Kidney glomerular epithelial cell (primary cell): ENCODE data around the gene INF2.

Source experiments
- DNase-seq: peaks from one replicate; lab custom pipeline; 2025; lab: John Stamatoyannopoulos, UW

The INF2 gene

GRCh38 chr14:104751539-104752422, 62.4 kb downstream of the INF2 start:
- no peak for DNase-seq

GRCh38 chr14:104752423-104752734, 63.0 kb downstream of the INF2 start:
- no peak for DNase-seq

DNA sequence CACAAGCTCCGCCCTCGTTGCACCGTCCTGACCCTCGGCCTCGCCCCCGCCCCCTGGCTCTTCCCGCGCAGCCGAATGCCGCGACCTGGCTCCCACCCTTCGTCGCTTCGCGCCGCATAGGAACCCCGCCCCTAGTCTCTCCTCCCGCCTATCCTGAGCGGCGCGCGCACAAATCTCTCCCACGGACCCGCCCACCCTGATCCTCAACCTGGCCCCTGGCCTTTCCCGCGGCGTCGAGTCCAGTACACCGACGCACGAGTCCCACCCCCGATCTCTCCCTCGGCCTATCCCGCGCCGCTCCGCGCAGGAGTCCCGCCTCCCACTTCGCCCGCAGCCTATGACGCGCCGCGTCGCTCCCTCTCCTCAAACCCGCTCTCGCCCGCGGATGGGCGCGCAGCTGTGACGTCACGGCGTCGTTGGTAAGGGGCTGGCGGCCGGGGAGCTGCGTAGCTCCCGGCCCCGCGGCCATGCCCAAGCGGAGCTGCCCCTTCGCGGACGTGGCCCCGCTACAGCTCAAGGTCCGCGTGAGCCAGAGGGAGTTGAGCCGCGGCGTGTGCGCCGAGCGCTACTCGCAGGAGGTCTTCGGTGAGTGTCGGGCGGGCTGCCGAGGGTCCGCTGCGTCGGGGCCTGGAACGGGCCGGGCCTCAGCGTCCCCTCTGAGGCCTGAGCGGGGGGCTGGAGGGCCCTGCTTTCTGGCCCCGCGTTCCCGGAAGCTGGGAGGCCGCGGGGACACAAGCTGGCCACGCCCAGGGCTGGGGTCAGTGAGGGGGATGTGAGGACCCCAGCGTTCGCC, 63.5 kb downstream of the INF2 start, which contains the start of gene SIVA1:
TSS of gene SIVA1 (plus strand) at position 413 of the 793 bp plus-strand sequence. CDS start at position 468, 55 bp downstream.
- peak; percentile 96 for DNase-seq

GRCh38 chr14:104753528-104754212, 64.3 kb downstream of the INF2 start:
- DNase-seq: no peak

DNA sequence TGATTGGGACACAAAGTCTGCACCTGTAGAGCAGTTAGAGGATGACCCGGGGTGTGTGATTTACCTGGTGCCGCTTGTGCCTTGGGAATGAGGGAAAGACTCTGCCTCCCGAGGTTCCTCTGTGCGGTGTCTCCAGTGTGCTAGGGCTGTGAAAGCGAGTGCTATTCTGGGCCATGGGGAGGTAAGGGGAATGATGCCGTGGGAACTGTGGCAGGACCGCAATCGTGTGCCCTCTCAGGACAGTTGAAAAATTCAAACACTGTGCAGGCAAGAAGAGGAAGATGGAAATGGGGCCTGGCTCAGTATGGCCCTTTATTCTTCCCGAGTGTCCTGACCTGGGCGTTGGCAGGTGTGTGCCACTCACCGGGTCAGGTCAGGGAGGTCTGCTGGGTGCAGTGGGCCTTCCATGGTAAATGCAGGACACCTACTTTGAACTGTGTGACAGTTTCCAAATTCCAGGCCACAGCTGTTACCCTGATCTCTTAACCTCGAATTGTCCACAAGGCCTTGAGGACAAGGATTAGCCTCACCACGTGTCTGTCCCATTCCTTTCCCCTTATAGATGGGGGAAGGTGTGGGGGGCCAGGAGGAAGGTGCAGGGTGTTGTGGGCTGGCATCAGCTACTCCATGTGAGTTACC, 64.9 kb downstream of the INF2 start:
- DNase-seq: no peak

DNA sequence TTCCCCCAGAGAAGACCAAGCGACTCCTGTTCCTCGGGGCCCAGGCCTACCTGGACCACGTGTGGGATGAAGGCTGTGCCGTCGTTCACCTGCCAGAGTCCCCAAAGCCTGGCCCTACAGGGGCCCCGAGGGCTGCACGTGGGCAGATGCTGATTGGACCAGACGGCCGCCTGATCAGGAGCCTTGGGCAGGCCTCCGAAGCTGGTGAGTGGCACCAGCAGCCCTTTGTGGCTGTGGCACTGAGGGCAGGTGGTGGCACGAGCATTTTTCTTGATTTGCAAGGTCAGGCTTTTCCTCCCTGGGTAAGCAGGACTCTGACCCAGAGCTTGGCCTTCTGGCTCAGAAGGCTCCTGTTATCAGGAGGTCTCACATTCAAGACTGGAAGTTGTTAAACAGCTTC, 66.2 kb downstream of the INF2 start:
- no peak for DNase-seq

- DNase-seq: no peak
Observed at GRCh38 chr14:104756477-104757237, 67.2 kb downstream of the INF2 start.

DNA sequence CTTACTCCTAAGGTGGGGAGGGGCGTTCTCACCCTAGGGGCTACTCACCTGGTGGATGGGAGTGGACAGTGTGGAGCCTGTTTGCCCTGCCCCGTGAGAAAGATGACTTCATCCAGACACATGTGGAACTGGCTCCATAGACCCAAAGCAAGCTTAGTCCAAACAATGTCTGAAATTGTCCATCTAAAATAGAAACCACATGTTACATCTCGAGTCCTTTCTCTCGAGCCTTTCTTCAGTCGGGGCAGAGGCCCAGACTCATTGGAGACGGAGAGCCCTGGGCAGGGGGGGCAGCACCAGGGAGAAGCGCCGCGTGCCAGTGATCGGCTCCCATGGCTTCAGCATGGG, 67.8 kb downstream of the INF2 start:
- DNase-seq: no peak

GRCh38 chr14:104757681-104758392, 68.4 kb downstream of the INF2 start:
- no peak for DNase-seq

GRCh38 chr14:104758981-104759969, 69.9 kb downstream of the INF2 start:
- DNase-seq: no peak

DNA sequence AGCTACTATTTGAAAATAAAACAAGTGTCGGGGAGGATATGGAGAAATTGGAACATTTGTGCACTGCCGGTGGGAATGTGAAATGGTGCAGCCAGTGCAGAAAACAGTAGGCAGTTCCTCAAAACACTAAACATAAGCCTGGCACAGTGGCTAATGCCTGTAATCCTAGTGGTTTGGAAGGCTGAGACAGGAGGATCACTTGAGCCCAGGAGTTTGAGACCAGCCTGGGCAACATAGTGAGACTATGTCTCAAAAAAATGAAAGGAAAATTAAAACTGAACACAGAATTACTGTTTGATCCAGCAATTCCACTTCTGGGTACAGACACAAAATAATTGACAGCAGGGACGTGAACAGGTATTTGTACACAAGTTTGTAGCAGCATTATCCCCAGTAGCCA, 76.1 kb downstream of the INF2 start:
- no peak for DNase-seq

GRCh38 chr14:104766256-104766862, 76.9 kb downstream of the INF2 start:
- no peak for DNase-seq

- DNase-seq: no peak
Observed at GRCh38 chr14:104766863-104767633, 77.6 kb downstream of the INF2 start.

- DNase-seq: no peak
Observed at GRCh38 chr14:104767634-104767918, 78.2 kb downstream of the INF2 start.

GRCh38 chr14:104768437-104769323, 79.3 kb downstream of the INF2 start:
- DNase-seq: peak; percentile 51

GRCh38 chr14:104769324-104770071, 80.1 kb downstream of the INF2 start:
- DNase-seq: no peak

DNA sequence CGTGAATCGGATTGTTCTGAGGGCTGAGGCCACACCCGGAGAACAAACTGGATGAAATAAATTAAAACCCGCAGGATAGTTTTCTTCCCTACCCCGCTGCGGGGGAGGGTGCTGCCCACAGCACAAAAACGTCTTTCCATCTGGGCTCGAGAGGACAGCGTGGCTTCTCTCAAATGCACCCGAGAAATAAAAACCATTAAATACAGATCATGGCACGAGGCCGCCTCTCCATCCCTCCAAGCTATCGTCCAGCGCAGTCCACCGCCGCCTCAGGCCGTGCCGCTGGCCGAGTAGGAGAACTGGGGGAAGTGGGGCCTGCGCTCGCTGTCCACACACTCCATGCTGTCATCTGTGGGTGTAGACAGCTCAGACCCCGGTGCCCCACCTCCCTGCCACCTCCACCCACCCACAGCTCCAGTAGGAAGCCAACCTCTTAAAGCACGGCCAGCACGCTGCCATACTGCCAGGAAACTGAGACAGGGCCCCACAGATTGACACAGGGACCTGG, 80.7 kb downstream of the INF2 start:
- no peak for DNase-seq
